Measurements from ENCODE around the gene PDE6A. TPM values are rescaled to one million over a fixed set of nuclear protein-coding genes. Genes with fewer than 3 reads are reported as not detected.

Gene PDE6A
- polyA plus RNA-seq, 2 of the 4 experiments (the other 2 are of a cell fraction) = 0.28 to 0.35 TPM

- ChIA-PET CTCF (interaction anchor here (1.7 to 35.9 kb wide), 6 partner anchors 11 to 217 kb away, joined by 6 to 768 read pairs (median 70); partner anchors contain the start of gene SLC26A2), POLR2A (interaction anchor here (2.7 kb wide), 1 partner anchor 105 kb away, joined by 9 read pairs; the partner anchor contains the start of gene SLC26A2)
- TF ChIP-seq CHD4 (IDR thresholded peaks at IDR 0.05; ENCODE audit: borderline replicate concordance) (no peak), HMGXB4 (CRISPR knock-in tag; IDR thresholded peaks at IDR 0.05; ENCODE audit: borderline replicate concordance) (no peak), ZNF302 (CRISPR knock-in tag; IDR thresholded peaks at IDR 0.05) (no peak), NR3C1 (IDR thresholded peaks at IDR 0.05) (no peak), BHLHE40 (IDR thresholded peaks at IDR 0.05; ENCODE audit: low read depth, low read length) (no peak), CBX8 (IDR thresholded peaks at IDR 0.05) (no peak), ZC3H11A (IDR thresholded peaks at IDR 0.05) (no peak), EHF (CRISPR knock-in tag; IDR thresholded peaks at IDR 0.05) (no peak), JUN (IDR thresholded peaks at IDR 0.05) (no peak), ELK1 (IDR thresholded peaks at IDR 0.05; ENCODE audit: low read depth, low read length) (no peak), FOSB (CRISPR knock-in tag; IDR thresholded peaks at IDR 0.05) (no peak), CHD2 (IDR thresholded peaks at IDR 0.05; ENCODE audit: low read length, partially characterized antibody) (no peak), MAX (IDR thresholded peaks at IDR 0.05) (no peak), POLR2A (IDR thresholded peaks at IDR 0.05; ENCODE audit: low read length) (no peak), HOXA7 (CRISPR knock-in tag; IDR thresholded peaks at IDR 0.05) (no peak)
- H3K4me1 ChIP-seq = peaks cover 22% of the 10 kb centered on the region
- FAIRE-seq = no peak
- H3K4me2 ChIP-seq = no peak overlapping the region
- no peak for ATAC-seq
- 80% methylated on average over 4 of the region's 4 CpGs for WGBS (ENCODE audit: missing lambda C conversion rate)
- no peaks in the 10 kb centered on the region for H3K9me3 ChIP-seq
- H3K27ac ChIP-seq = peak overlapping the region in 1 of 2 experiments; percentile 47; a peak in 1 of 6 replicates
- H3K4me3 ChIP-seq = no peak overlapping the region
- DNase-seq (ENCODE audit: low read depth in 1 of 2, low spot score in 1 of 2) = no peak
These were observed 89.2 kb downstream of the PDE6A start for GRCh38 chr5:149855366-149855765.

GRCh38 chr5:149854866-149855265 lies 89.7 kb downstream of the PDE6A start:
- DNase-seq (ENCODE audit: low read depth in 1 of 2, low spot score in 1 of 2) (no peak), ATAC-seq (no peak), FAIRE-seq (no peak)
- POLR2A ChIA-PET = interaction anchor here (2.7 kb wide), 1 partner anchor 106 kb away, joined by 9 read pairs; the partner anchor contains the start of gene SLC26A2
- no peak for TF ChIP-seq KDM5A (IDR thresholded peaks at IDR 0.05)
- no peak for TF ChIP-seq MAX (IDR thresholded peaks at IDR 0.05)
- no peak for TF ChIP-seq ZSCAN20 (CRISPR knock-in tag; IDR thresholded peaks at IDR 0.05)
- TF ChIP-seq NFE2L2 (conservative IDR thresholded peaks at IDR 0.05; ENCODE audit: low read length) = no peak
- no peak for TF ChIP-seq HMGXB4 (CRISPR knock-in tag; IDR thresholded peaks at IDR 0.05; ENCODE audit: borderline replicate concordance)
- no peak for TF ChIP-seq REST (IDR thresholded peaks at IDR 0.05)
- TF ChIP-seq CBX2 (IDR thresholded peaks at IDR 0.05; ENCODE audit: borderline replicate concordance, low read depth) = no peak
- no peak for TF ChIP-seq PBX3 (IDR thresholded peaks at IDR 0.05)
- TF ChIP-seq ZC3H11A (IDR thresholded peaks at IDR 0.05) = no peak
- TF ChIP-seq JUN (IDR thresholded peaks at IDR 0.05) = no peak
- no peak for TF ChIP-seq FOSL2 (IDR thresholded peaks at IDR 0.05)
- no peak for TF ChIP-seq FOSL2 (CRISPR knock-in tag; IDR thresholded peaks at IDR 0.05)
- TF ChIP-seq FOXS1 (CRISPR knock-in tag; IDR thresholded peaks at IDR 0.05) = no peak
- no peak for TF ChIP-seq RCOR1 (IDR thresholded peaks at IDR 0.05; ENCODE audit: low read depth, low read length)
- no peak for TF ChIP-seq TP53 (CRISPR knock-in tag; IDR thresholded peaks at IDR 0.05)
- Histone ChIP-seq H3K4me3 (no peak overlapping the region), H3K4me2 (no peak overlapping the region), H3K27ac (peak overlapping the region in 1 of 2 experiments; percentile 47; a peak in 1 of 6 replicates), H3K4me1 (peaks cover 18% of the 10 kb centered on the region), H3K9me3 (no peaks in the 10 kb centered on the region)
- 87% methylated on average over 3 of the region's 3 CpGs for WGBS (ENCODE audit: missing lambda C conversion rate)
- CTCF ChIA-PET = interaction anchor here (1.7 to 35.9 kb wide), 8 partner anchors 12 to 217 kb away, joined by 6 to 768 read pairs (median 40); partner anchors contain the start of gene SLC26A2

All from A549 (cell line).